ENCODE results near the gene PRR5L. TPM values are rescaled to one million over a fixed set of nuclear protein-coding genes. Genes with fewer than 3 reads are reported as not detected.

PRR5L gene
- total RNA-seq, 6 experiments from 2014 or later, result 19.9 to 27.5 (median 24.9) TPM

- Mint-ChIP-seq H3K27me3 (ENCODE audit: insufficient read depth) (no peaks in the 10 kb centered on the region), H3K9me3 (no peaks in the 10 kb centered on the region), H3K4me1 (ENCODE audit: low read depth) (peaks cover 45% of the 10 kb centered on the region), H3K36me3 (ENCODE audit: low read depth) (peaks cover 30% of the 10 kb centered on the region), H3K27ac (no peak overlapping the region), H3K4me3 (no peak overlapping the region)
- TF ChIP-seq CTCF (IDR thresholded peaks at IDR 0.05), result no peak
- DNase-seq, result no peak
Observed at GRCh38 chr11:36380296-36381014, 84.4 kb downstream of the PRR5L start.

DNA sequence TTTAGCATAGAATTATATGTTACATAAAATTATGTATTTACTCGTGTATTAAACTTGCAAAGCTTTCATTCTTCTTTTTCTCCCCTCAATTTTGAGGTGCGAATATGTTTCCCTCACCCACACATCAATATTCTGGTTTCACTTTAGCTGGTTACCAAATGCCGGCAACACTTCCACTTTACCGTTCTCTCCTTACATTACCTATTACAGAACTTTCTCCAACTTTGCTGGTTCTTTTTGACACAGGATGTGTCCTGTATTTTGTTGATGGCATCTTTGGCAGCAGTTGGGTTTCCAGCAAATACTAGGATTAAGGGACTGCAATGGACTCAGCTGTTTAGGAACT lies 84.9 kb downstream of the PRR5L start:
- no peak overlapping the region for H3K27ac Mint-ChIP-seq
- DNase-seq, result no peak

DNA sequence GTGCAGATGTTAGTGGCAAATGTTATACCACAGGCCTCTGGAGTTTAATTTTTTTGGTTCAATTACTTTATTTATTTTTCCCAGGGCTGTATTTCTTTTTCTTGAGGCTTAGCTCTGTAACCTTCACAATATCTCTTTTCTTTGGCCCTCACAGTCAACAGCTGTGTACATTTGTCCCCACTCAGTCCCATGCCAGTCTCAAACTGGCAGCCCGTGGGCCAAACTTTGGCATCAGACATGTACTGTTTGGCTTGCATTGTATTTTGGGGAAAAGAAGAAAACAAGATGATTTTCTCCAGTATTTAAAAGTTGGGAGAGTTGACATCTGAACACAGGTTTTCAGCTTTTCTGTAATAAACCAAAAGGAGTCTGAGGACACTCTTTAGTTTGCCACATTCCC lies 87.1 kb downstream of the PRR5L start:
- H3K27ac Mint-ChIP-seq, result no peak overlapping the region
- no peak for DNase-seq
- no peaks in the 10 kb centered on the region for H3K9me3 Mint-ChIP-seq
- no peak overlapping the region for H3K4me3 Mint-ChIP-seq
- peaks cover 41% of the 10 kb centered on the region for H3K4me1 Mint-ChIP-seq (ENCODE audit: low read depth)
- H3K27me3 Mint-ChIP-seq (ENCODE audit: insufficient read depth), result no peaks in the 10 kb centered on the region
- no peak for TF ChIP-seq CTCF (IDR thresholded peaks at IDR 0.05)
- H3K36me3 Mint-ChIP-seq (ENCODE audit: low read depth), result peaks cover 32% of the 10 kb centered on the region

More for the DNA sequence above, 84.9 kb downstream of the PRR5L start:
- H3K27me3 Mint-ChIP-seq (ENCODE audit: insufficient read depth), result no peaks in the 10 kb centered on the region
- H3K36me3 Mint-ChIP-seq (ENCODE audit: low read depth), result peaks cover 30% of the 10 kb centered on the region
- H3K4me1 Mint-ChIP-seq (ENCODE audit: low read depth), result peaks cover 40% of the 10 kb centered on the region
- no peak overlapping the region for H3K4me3 Mint-ChIP-seq
- no peaks in the 10 kb centered on the region for H3K9me3 Mint-ChIP-seq
- TF ChIP-seq CTCF (IDR thresholded peaks at IDR 0.05), result no peak

GRCh38 chr11:36385121-36385970 lies 89.3 kb downstream of the PRR5L start:
- Mint-ChIP-seq H3K4me3 (no peak overlapping the region), H3K27ac (no peak overlapping the region)
- peak; percentile 16 for DNase-seq

DNA sequence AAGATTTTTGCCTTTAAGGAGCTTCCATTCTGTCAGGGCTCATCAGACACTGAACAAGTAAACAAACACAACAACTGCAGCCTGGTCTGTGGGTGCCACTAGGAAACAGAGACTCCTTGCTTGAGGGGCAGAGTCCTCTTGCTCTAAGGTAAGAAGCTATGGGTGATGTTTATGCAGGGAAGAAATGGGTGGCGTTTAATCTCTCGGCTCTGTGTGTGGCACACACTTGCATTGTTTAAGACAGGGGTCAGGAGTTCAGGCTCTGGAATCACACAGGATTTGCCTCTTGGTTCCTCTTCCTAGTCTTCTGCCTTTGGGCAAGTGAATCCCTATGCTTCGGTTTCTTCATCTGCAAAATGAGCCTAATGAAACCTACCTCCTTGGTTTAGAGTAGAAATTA lies 90.3 kb downstream of the PRR5L start:
- peaks cover 19% of the 10 kb centered on the region; the same call in 1 of the 2 replicates for H3K36me3 Mint-ChIP-seq (ENCODE audit: low read depth)
- H3K4me1 Mint-ChIP-seq (ENCODE audit: low read depth), result peaks cover 41% of the 10 kb centered on the region
- no peak for TF ChIP-seq CTCF (IDR thresholded peaks at IDR 0.05)
- H3K27ac Mint-ChIP-seq, result no peak overlapping the region
- DNase-seq, result no peak
- no peaks in the 10 kb centered on the region for H3K9me3 Mint-ChIP-seq
- H3K4me3 Mint-ChIP-seq, result no peak overlapping the region
- H3K27me3 Mint-ChIP-seq (ENCODE audit: insufficient read depth), result no peaks in the 10 kb centered on the region

More at GRCh38 chr11:36385121-36385970, 89.3 kb downstream of the PRR5L start:
- no peak for TF ChIP-seq CTCF (IDR thresholded peaks at IDR 0.05)
- H3K27me3 Mint-ChIP-seq (ENCODE audit: insufficient read depth), result no peaks in the 10 kb centered on the region
- H3K4me1 Mint-ChIP-seq (ENCODE audit: low read depth), result peaks cover 32% of the 10 kb centered on the region
- H3K9me3 Mint-ChIP-seq, result no peaks in the 10 kb centered on the region
- H3K36me3 Mint-ChIP-seq (ENCODE audit: low read depth), result peaks cover 19% of the 10 kb centered on the region; the same call in 1 of the 2 replicates
